GM21515 (cell line): ENCODE results near the gene SC5D.
A peak's percentile ranks its signal among the peaks of the same experiment; 100 is the strongest.

ENCODE experiments used
- ATAC-seq: cut with Tn5 transposase; IDR thresholded peaks from one replicate; pipeline ENCODE4 v1.9.1; 2021; ENCODE audit not compliant: unreplicated experiment

SC5D gene, protein sequence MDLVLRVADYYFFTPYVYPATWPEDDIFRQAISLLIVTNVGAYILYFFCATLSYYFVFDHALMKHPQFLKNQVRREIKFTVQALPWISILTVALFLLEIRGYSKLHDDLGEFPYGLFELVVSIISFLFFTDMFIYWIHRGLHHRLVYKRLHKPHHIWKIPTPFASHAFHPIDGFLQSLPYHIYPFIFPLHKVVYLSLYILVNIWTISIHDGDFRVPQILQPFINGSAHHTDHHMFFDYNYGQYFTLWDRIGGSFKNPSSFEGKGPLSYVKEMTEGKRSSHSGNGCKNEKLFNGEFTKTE

DNA sequence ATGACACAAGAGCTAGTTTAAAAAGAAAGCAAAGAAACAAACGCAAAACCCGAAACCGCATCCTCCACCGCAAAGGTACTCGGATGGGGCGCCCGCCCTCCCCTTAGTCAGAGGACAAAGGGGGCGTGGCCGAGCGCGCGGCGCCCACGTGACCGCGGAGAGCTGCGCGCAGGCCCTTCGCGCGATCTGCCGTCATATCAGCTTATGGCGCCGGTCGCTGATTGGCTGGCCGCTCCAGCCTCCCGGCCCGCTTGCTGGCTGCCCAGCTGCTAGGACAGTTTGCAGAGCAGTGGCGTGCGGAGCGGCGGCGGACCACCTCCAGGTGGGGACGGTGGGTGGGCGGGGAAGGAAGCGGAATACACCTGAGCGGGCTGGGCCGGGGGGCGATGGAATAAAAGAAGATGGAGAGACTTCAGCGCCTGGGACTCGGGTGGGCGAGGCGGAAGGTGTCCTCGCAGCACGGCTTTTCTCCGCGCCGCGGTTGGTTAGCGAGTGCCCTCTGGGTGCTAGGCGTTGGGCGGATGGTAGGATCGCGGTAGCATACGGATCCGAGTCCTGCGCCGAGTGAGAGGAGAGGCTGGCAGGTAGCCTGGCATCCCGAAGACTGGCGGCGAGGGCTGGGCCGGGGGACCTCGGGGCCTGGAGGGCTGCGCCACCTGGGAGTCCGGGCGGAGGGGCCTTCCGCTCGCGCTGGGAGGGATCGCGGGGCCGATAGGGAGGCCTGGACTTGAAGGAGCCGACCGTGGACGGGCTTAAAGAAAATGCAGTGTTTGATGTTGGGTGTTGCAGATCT is at the start of gene SC5D:
SC5D (plus strand) TSS at position 277 of the 793 bp plus-strand sequence. CDS start 10,605 bp downstream, outside the sequence.
- peak; percentile 96 for ATAC-seq

DNA sequence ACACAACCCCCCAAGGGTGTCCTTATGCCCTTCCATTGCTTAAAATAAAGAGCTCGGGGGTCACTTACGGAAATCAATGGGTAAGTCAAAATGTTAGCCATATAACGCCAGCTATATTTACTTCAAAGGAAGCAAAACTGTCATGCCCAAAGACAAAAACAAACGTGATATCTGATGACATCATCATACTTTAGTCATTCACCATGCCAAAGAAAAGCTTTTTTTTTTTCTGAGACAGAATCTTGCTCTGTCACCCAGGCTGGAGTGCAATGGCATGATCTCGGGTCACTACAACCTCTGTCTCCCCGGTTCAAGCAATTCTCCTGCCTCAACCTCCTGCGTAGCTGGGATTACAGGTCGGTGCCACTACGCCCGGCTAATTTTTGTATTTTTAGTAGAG is 47.7 kb upstream of the SC5D start:
- ATAC-seq: no peak

DNA sequence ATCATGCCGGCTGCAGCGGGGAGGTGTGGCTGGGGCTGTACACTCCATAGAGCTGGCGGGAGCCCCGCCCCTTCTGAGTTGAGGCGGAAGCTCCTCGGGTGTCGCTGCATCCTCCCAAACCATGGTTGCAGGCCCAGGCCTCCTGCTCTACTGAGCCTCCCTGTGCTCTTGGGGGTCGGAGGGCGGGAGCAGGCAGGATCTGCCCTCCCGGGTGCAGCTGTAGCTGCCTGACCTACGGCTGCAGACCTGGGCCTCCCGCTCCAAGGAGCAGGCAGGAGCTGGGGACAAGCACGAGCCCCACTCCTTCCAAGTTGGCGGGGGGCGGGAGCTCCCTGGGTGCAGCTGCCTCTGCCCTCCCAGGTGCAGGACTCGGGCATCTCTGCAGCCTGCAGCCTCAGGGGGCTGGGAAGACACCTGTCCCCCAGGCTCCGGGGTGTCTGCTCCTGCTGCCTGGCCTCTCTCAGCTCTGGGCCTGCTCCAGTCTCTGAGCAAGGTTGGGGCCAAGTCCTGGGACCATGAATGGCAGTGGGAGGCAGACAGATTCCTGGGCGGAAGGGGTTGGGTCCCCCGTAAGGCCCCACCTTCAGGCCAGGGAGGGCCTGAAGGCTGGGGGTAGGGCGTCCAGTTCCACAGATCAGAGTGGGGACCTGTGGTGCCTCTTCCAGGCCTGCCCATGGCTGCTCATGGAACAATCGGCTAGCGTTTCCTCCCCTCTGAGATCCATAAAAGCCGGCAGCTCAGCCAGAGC is 46.4 kb upstream of the SC5D start:
- ATAC-seq: no peak

DNA sequence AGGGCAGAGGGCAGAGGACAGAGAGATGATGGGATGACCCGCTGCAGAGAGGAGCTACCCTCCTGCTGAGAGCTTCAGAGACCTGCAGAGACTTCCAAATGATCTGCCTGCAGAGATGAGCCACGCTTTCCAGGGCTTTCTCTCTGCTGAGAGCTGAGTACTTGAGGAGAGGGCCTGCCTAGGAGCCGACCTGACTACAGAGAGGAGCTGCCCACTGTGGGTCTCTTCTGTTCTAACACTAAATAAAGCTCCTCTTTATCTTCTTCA is 45.9 kb upstream of the SC5D start:
- ATAC-seq: no peak

DNA sequence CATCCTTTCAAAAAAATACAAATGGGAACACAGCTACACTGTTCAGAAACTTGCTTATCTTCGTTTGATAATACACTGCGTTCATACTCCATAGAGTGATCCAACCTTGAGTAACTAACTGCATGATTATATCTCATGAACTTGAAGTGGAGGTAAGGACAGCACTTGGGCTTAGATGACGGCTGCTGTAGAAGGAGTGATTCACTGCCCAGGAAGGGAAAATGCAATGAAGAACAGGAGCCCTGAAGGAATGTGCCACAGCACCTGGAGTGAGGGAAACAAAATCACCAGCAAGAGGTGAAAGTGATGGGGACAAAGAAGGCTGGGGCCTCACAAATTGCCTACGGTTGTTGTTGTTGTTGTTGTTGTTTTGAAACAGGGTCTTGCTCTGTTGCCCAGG is 44.1 kb upstream of the SC5D start:
- ATAC-seq: no peak

DNA sequence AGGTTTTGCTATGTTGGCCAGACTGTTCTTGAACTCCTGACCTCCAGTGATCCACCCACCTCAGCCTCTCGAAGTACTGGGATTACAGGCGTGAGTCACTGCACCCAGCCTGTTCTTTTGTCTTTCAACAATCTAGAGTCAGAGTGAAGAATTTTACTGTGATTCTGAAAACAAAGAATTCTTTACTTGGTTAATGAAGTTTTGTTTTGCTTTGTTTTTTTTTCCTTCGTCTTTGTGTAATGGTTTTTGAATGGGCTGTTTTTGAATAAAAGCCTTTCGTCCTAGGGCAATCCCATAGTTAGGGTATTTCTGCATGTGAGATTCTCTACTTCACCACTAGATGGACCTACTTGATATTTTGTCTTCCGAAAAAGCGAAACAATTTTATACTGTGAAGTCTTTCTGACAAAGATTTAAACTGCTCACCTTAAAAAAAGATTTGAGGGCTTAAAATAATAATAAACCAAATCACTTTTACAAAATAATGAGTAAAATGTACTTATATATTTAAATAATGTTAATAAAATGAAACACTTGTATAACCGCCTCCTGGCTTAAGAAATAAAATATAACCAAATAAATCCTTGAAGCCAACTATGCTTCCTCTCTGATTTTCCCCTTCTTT is 43.4 kb upstream of the SC5D start:
- no peak for ATAC-seq

DNA sequence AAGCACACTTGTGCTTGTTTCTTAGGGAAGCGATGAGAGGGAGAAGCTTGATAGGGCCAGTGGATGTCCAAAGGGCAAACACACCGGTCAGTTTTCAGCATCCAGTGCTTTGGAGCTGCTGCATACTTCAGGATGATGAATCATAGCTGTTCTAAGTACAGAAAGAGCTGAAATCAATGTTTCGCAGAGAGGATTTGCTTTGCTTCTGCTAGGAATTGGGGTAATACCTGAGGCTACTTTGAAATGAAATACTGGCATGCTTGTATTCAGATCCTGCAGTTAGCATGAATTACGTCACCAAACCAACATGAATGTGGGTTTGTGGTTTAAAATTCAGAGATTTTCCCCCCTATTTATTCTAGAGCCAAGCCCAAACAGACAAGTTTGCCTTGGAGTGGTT is 41.7 kb upstream of the SC5D start:
- no peak for ATAC-seq

DNA sequence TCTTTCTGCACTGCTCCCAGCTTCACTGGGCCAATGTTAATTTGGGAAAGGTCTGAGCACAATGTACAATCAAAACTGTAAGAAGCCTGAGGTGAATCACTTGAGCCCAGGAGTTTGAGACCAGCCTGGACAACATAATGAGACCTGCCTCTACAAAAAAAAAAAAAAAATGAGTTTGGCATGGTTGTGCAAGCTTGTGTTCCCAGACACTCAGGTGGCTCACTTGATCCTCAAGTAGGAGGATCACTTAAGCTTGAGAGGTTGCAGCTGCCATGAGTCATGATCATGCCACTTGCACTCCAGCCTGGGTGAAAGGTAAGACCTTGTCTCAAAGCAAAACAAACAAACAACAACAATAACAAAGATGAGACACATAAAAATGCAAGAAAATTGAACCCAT is 38.6 kb upstream of the SC5D start:
- ATAC-seq: no peak

DNA sequence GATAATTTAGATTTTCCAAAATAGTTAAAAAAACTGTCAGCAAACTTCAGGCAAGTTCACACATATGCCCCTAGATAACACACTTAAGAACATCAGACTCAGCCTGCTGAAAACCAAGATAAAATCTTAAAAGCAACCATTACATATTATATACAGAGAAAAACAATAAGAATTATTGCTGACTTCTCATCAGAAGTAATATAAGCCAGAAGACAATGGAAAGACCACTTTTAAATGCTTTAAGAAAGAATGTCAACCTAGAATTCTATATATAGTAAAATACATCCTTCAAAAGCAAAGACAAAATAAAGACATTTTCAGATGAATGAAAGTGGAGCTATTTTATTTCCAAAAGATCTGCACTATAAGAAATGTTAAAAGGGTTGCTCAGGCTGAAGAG is 37.8 kb upstream of the SC5D start:
- ATAC-seq: no peak

DNA sequence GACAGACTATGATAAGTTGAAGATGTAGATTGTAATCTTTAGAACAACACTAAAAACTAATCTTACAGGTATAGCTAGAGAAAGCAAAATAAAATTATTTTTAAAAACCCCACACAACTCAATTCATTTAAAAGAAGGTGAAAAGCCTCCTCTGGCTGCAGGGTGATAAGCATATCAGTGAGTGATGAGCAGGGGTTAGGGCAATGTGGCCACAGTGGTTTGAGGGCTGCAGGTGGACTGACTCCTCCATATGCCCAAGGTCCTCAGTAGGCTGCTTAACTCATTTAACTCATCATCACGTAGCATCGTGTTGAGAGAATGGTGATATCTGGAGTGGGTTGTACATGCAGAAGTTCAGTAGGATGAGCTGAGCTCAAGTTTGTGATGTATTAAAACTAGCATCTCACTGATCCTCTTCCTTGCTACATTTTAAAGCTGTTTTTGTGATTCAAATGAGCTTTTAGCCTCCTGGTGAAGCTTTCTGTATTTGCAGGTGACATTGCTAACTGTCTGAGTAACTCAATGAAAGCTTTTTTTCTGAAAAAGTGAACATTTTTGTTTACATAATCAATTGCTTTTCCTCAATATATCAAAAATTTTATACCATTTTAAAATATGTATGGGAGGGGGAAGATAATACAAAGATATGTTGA is 37.0 kb upstream of the SC5D start:
- ATAC-seq: no peak

DNA sequence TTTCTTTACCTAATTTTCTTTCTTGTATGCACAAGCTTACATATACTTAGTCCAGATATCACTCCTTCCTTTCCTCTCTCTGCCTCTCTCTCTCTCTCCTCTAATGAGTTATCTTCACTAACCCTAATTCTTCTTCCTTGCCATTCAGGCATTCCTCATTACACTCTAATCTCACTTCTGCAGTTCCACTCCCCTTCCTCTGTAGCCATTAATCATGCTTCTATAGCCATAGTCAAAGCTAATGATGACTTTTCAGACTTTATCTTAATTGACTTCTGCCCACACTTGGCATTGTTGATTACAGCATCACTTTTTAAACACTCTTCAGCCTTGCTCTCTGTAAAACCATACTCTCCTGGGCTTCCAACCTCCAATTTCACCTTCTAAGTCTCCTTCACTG is 35.3 kb upstream of the SC5D start:
- ATAC-seq: no peak

DNA sequence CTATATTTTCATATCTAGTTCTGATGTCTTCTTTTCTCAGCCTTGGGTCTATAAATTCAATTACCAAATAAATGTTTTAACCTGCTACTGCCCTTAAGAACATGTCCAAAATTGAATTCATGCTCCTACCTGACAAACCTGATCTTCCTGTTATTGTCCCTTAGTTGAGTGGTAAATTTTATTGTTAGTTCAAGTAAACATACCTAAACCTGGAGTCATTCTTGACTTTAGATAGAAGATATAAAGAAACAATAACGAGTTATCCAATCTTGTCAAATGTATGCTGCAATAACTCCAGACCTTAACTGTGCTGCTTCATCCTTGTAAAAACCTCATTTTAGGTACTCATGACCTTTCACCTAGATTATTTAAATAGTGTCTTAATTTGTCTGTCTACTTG is 34.6 kb upstream of the SC5D start:
- ATAC-seq: no peak

DNA sequence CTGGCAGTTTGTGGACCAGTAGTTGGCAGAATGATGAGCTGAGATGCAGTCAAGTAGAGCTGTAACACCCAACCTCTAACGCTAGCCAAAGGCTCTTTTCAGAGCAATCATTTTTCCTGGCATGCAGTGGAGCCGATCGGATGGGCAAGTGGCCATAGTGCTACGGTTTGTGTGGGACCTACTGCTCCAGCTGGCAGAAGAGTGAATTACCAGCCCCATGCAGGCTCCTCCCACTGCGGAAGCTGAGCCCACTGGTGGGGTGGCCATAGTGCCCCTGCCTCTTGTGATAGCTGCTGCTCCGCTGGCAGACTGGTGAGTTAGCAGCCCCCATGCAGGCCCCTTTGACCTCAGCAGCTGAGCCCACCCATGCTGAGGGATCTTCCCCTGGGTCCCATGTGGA is 27.0 kb upstream of the SC5D start:
- no peak for ATAC-seq

DNA sequence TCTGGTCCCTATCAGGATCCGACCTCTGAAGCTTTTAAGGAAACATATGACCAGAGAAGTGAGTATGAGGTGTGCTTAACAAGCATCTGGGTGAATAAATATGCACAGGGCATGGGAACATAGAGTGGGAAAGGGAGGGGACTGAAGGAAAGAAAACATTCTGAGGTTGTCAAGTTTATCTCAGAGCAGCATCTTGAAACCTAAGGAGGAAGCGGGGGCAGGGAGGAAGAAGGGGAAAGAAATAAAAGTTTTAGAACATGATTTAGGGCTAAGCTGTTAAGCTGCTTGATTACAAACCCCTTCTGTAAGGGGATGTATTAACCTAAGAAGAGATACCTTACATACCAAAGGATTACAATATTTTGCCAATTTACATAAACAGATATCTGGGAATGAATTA is 24.0 kb upstream of the SC5D start:
- ATAC-seq: no peak

DNA sequence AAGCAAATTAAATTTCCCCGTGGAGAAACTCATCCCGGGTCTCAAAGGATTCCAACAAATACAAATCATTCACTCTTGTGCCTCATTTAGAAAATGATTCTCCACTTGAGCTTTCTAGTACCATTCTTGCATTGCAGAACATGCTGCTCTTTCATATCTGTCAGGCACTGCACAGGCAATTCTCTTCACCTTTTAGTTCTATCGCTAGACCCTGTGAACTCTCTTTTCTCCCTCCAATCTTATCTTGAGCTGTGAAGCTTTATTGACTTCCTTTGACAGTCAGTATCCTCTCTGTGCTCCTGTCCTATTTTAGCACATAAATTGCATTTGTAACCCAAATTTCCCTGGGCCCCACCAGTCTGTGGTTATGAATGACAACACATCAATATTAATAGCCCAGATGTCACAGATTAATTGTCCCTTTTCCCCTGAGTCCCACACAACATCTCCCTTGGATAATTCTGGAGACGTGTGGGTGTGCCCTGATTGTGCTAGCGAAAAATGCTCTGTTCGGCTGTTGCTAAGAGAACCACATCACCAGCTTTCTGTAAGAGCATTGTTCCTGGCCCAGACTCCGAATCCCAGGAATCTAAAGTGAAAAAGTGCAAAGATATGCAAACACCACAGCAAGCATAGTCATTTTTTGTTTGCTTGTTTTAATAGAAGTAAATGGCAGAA is 22.4 kb upstream of the SC5D start:
- ATAC-seq: no peak

DNA sequence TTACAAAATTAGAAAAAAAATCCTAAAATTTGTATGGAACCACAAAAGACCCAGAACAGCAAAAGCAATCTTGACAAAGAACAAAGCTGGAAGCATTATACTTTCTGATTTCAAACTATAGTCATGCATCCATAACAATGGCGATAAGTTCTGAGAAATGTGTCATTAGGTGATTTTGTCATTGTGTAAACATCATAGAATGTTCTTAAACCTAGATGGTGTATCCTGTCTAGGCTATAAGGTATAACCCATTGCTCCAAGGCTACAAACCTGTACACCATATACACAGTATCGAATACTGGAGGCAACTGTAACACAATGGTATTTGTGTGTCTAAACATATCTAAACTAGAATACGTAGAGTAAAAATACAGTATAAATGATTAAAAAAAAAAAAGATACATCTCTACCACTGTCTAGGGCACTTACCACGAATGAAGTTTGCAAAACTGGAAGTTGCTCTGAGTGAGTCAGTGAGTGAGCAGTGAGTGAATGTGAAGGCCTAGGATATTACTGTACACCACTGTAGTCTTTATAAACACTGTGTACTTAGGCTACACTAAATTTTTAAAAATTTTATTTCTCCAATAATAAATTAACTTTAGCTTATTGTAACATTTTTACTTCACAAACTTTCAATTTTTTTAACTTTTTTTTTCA is 18.1 kb upstream of the SC5D start:
- ATAC-seq: no peak

DNA sequence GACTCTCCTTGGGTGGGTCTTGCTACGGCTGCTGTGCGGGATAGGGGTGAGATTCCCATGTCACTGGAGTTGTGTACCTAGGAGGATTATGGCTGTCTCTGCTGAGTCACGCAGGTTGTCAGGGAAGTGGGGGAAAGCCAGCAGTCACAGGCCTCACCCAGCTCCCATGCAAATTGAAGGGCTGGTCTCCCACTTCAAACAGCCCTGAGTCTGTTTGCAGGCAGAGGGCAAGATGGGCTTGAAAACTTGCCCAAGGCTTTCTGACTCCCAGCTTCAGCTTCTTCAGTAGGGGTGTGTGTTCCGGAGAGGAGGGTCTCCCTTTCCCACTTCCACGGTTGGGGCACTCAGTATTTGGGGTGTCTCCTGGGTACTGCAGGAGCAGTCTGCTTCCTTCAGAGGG is 10.9 kb upstream of the SC5D start:
- ATAC-seq: no peak

DNA sequence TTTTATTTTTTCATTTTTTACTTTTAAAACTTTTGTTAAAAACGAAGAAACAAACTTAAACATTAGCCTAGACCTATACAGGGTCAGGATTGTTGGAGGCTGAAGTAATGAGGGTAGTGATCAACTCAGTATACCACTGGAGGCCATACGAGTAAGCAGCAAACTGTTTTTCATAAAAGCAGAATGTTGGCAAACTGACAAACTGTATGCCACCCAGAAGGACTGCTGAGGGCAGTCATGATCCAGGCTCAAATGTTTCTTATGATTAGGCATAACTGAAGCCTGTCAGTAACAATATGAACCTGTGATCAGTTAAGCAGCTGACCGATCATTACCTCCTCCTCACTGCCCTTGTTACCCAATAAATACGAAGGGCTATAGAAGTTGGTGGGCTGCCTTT is 10.2 kb upstream of the SC5D start:
- ATAC-seq: no peak

DNA sequence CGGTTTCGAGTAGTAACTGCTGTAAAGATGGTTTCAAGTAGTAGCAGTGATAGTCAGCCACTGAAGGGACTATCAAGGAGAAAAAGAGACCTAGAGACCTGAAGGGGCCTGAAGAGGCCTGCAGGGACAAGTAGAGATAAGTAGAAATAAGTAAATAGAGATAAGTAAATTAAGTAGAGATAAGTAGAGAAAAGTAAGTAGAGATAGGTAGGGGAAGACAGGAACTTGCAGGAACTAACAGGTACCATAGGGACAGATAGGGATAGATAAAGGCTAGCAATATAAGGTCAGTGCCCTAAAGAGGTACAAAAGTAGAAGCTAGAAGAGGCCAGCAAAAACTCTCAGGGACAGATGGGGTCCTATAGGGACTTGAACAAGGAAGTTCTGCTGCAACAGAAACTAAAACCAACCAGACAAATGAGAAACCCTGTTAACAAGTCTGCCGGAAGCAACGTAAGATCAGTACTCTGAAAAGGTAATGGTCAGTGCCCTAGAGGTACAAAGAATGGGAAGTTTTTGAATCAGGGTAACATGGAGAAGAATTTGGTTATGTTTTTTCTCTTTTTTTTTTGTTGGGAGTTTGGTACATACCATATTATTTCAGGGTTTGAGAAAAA is 9.6 kb upstream of the SC5D start:
- peak; percentile 78 for ATAC-seq

DNA sequence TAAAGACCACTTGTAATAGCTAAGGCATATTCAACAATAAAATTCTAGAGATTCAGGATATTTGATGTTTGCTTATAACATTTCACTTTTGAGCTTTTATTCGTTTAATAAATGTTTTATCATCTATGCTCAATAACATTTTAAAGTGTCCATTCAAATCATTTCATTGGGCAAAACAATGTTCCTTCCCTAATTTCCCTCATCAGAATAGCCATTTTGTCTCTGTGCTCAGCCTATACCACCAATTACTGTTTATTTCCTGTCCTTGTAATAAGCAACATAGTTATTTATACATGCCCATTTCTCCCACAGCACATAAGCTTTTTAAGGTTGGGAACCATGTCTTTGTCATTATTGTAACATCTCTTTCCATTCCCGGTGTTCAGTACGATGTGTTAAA is 1.3 kb upstream of the SC5D start:
- no peak for ATAC-seq
